GM18526 (cell line): ENCODE measurements around the gene HNRNPU.

Experiments used
- POLR2A ChIP-seq: IDR thresholded peaks from 3 replicates; pipeline ENCODE4 v1.6.1; 2011; ENCODE audit not compliant: insufficient read length; ENCODE audit errors: extremely low read depth

The HNRNPU gene

DNA sequence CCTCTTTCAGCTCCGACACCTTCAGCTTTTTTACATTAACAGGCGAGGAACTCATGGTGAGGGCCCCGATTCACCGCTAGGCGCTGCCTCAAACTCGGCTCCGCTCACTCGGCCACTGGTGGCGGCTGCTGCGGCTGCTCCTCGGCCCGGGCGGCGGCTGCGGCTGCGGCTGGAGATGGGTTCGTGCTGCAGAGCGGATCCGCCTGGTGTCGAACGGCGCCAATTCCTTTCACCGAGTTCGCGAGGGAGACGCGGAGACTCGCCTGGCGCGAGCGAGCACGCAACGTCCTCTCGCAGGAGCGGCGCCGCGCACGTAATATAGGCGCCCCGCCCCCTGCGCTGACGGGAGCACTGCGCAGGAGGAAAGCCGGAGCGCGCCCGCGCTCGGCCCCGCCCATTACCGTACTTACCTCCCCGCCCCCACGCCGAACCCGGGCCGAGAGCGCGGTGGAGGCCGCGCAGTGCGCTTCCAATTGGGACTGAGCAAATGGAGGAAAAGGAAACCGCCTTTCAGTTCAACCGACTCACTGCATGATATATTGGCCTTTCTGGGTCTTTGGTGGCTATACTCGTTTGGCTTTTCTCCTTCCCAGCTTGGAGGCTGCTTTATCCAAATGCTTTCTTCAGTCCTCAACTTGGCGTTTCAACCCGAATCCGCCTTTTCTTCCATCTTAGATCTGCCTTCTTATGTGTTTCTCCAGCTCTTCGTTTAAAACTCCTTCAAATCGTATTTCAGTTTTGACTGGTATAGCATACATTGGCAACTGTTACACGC is at the start of gene HNRNPU:
Gene HNRNPU, minus strand, starts transcription at position 291 of the 775 bp plus-strand sequence. Its CDS starts 236 bp downstream, at position 55.
- TF ChIP-seq POLR2A: peak; percentile 97

DNA sequence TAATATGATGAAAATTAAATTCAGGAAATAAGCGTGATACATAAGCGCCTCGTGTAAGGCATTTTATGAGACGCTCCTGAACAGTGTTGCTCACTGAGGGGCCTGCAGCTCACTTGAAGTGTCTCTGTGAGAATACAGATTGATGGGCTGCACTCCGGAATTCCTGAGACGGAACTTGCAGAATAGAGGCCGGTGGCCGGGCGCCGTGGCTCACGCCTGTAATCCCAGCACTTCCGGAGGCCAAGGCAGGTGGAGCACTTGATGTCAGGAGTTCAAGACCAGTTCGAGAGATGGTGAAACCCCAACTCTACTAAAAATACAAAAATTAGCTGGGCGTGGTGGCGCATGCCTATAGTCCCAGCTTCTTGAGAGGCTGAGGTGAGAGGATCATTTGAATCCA is 49.5 kb upstream of the HNRNPU start:
- no peak for TF ChIP-seq POLR2A

DNA sequence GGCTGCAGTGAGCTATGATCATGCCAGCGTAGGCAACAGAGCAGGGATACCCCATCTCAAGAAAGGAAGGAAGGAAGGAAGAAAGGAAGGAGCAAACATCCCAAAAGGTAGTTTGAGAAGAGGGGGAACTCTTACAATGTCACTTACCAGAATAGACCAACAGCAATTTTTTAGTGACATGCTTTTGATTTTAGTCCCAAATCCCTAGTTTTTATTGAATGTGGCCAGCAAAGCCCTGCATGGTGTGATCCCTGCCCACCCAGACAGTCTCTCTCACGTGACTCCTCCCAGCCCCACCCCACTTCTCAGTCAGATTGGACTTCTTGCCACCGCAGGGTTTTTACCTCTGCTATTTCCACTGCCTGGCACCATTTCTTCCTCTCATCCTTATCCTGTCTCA is 39.8 kb upstream of the HNRNPU start:
- no peak for TF ChIP-seq POLR2A

DNA sequence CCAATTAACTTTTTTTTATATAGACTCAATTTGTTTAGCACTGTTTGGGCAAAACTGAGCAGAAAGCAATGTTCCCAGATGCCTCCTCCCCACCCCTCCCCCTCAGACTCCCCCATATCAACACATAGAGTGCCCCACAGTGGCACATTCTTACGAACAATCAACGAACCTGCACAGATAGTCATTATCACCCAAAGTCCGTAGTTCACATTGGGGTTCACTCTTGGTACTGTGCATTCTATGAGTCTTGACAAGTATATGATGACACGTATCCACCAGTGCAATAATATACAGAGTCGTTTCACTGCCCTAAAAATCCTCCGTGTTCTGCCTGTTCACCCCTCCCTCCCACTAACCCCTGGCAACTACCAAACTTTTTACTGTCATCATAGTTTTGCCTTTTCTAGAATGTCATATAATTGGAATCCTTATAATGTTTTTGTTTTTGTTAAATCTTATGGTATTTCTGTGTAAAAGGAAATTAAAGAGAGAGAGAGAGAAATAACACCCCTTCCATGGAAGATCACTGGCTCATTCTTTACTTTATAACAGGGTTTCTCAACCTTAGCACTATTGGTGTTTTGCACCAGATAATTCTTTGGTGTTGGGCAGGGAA is 37.2 kb upstream of the HNRNPU start:
- no peak for TF ChIP-seq POLR2A

DNA sequence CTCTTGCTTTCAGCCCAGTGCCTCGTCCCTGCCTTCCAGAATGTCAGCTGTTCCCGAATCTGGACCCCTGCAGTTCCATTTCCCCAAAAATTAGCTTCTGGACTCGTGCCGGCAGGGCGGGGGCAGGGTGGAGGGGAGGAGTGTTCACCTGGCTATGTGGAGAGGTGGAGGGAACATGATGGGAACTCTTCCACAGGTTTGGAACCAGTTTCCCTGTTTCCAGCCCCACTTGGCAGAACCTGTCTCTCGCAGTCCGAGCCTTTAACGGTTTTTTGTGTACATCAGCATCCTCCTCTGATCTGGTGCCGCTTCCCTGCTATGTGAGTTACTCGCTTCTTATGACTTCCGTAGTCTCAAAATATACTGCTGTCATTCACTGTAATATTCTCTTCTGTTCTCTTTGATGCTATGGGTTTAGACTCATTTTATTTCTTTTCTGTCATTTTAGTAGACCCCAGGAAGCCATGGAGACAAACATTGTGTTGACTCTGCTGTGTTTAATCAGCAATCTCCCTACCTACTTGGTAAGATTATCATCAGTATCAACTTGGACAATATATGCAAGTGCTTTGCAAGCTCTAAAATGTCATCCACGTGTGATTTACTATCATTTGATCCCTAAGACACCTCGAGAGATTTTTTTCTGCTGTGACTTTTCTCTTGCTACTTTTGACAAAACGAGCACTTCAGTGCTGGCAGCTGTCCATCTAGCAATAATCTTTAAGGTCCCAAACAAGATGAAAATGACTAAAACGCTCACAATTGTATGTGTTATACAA is 33.3 kb upstream of the HNRNPU start:
- TF ChIP-seq POLR2A: no peak

DNA sequence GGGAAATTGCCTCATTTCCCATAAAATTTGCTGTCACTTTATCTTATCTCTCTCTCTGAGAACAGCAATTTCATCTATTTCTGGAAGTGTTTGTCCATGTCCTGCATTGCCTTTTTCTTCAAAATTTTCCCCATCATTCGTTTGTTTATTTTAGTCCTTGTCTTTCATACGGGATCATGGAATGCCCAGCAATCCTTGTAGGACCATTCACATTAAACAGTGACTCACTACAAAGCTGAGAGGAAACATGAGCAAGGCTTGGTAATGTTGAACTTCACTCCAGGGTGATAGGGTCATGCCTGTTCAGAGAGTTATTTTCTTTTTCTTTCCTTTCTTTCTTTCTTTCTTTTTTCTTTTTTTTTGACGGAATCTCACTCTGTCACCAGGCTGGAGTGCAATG is 32.2 kb upstream of the HNRNPU start:
- TF ChIP-seq POLR2A: no peak

DNA sequence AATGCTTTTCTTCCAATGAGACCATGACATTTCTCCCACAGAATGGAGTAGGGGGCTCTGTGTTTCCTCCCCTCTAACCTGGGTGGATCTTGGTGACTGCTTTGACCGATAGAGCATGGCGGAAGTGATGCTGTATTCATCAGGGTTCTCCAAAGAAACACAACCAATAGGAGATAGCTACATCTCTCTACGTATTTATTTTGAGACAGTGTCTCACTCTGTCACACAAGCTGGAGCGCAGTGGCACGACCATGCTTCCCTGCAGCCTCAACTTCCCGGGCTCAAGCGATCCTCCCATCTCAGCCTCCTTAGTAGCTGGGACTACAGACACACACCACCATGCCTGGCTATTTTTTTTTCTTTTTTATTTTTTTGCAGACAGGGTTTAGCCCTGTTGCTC is 29.5 kb upstream of the HNRNPU start:
- no peak for TF ChIP-seq POLR2A

DNA sequence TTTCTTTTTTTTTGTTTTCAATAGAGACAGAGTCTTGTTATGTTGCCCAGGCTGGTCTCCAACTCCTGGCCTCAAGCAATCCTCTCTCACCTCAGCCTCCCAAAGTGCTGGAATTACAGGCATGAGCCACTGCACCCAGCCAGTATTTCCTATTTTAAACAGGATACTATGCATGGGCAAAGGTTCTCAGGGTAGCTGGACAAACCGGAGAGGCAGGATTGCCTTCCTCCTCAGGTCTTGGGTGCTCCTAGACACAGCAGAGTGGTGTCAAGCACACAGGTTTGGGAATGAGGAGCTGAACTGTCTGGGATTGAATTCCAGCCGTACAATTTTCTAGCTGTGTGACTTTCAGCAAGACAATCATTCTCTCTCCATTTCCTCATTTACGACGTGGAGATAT is 22.9 kb upstream of the HNRNPU start:
- no peak for TF ChIP-seq POLR2A

DNA sequence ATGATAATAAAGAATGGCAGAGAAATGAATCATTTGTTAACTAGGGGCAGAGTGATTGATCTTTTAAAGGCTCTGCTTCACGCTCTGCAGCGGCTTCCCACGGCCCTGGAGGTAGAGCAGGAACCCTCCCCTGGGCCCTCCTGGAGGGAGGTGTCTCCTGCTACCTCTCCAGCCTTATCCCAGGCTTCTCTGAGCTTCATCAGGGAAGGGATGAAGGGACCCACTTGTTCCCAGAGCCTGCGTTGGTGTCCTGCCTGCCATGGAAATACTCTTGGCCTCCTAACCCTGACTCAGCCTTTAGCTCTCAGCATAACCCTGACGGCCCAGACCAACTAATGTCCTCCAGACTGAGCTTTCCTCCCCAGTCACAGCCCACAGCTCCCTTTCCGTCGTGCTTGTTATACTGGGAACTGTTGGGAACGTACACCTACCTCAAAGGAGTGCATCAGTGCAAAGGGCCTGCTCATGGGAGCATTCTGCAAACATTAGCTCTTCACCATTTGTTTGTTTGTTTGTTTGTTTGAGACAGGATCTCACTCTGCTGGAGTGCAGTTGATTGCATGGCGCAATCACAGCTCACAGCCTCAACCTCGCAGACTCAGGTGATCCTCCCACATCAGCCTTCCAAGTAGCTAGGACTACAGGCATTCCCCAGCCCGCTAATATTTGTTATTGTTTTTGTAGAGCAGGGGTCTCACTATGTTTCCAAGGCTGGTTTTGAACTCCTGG is 17.4 kb upstream of the HNRNPU start:
- no peak for TF ChIP-seq POLR2A

DNA sequence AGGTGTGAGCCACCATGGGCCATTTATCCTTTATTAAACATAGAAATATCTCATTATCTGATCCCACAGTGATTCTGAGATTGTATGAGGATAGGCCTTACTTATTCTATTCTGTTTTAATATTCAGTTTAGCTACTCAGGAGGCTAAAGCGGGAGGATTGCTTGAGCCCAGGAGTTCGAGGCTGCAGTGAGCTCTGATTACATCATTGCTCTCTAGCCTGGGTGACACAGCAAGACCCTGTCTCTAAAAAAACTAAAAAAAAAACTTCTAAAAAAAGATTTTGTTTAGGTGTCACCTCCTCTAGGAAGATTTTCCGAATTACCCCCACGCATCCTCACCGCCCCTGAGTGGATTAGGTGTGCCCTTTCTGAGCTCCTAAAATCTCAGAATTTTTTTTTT is 14.3 kb upstream of the HNRNPU start:
- TF ChIP-seq POLR2A: no peak

DNA sequence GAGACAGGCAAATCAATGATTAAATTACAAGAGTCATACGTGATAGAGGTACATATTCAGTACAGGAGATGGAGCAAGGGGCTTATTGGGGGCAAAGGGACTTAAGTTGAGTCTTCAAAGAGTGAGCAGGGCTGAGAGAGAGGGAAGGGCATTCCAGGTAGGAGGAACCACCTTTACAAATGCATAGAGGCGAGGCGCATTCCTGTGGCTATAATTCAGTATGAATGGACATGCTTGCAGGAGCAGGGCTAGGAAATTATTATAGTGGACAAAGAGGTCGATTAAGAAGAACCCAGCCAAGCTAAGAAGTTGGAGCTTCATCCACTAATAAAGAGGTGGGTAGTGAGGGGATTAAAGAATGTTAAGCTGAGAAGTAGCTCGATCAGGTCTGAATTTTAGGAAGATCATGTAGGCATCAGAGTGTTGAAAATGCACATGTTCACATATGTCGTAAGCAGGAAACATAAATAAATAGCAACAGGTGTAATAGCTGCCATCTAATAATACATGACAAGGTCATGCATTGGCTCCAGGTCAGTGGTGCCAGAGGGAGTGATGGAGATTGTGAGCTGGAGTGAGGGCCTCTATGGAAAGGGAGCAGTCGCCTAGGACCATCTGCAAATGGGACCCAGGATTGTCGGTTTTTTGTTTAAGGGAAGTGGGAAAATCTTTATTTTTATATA is 12.0 kb upstream of the HNRNPU start:
- TF ChIP-seq POLR2A: no peak

DNA sequence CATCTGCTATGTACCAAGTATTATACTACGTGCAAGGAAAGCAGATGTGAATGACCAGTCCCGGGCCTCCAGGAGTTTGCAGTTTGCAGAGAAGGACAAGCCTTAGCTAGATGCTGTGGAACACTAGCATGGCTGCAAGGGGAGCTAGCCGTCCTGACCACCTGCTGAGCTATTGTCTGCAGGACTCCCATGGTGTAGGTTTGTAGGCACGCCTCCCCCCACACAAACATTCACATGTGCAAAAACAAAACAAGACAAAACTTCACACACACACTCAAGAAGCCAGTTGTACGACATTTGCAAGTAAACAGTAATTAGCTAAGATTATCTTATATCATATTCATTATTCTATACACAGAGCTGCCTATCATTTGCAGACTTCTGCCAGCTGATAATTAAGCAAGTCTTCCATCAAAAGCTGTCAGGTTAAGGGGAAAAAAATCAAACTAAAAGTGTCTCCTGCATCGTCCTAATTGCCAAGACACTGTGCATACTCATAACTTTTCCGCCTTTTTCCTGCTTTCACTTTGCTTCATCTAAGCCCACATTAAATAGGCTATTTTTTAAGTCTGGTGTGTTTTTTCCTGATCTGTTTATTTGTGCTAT is 10.7 kb upstream of the HNRNPU start:
- no peak for TF ChIP-seq POLR2A

DNA sequence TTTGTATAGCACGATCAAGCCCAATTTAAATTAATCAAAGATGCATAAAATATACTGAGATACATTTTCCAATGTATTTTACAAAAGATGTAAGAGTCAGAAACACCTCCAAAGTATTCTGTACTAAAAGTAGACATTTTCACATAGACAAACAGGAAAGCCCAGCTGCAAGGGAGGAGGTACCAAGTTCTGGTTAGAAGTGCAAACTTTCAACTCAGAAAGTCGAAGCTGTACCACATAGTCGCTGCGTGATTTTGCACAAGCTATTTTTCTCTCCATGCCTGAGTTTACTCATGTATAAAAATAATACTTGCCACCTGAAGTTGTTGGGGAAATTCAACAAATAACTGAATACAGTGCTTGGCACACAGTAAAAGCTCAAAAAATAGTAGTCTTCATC is 5.6 kb upstream of the HNRNPU start:
- no peak for TF ChIP-seq POLR2A

DNA sequence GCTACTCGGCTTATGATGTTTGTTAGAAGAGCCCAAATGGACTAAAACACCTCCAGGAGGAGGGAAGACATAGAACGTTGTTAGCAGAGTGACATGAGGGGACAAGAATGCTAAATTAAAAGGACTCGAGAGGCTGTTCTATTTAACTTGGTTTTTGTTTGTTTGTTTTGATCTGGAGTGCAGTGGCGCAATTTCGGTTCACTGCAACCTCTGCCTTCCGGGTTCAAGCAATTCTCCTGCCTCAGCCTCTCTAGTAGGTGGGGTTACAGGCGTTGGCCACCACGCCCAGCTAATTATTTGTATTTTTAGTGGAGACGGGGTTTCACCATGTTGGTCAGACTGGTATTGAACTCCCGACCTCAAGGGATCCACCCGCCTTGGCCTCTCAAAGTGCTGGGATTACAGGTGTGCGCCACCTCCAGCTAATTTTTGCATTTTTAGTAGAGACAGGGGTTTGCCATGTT is 5.1 kb upstream of the HNRNPU start:
- no peak for TF ChIP-seq POLR2A
